B cell (primary cell): ENCODE results near the gene PIK3R2.

Experiments used
- EZH2 ChIP-seq: IDR thresholded peaks from 2 replicates; pipeline ENCODE4 v1.6.1; 2012; ENCODE audit warnings: borderline replicate concordance, low read depth, mild to moderate bottlenecking, moderate library complexity, low read length; ENCODE audit not compliant: insufficient read depth, poor library complexity, severe bottlenecking
- TF ChIP-seq, protein P1 (sequence below): fragments of 200-600 bp; IDR thresholded peaks from one replicate; pipeline ENCODE4 v1.8.0; 2022; ENCODE audit warnings: antibody characterized with exemption, mild to moderate bottlenecking

DNA sequence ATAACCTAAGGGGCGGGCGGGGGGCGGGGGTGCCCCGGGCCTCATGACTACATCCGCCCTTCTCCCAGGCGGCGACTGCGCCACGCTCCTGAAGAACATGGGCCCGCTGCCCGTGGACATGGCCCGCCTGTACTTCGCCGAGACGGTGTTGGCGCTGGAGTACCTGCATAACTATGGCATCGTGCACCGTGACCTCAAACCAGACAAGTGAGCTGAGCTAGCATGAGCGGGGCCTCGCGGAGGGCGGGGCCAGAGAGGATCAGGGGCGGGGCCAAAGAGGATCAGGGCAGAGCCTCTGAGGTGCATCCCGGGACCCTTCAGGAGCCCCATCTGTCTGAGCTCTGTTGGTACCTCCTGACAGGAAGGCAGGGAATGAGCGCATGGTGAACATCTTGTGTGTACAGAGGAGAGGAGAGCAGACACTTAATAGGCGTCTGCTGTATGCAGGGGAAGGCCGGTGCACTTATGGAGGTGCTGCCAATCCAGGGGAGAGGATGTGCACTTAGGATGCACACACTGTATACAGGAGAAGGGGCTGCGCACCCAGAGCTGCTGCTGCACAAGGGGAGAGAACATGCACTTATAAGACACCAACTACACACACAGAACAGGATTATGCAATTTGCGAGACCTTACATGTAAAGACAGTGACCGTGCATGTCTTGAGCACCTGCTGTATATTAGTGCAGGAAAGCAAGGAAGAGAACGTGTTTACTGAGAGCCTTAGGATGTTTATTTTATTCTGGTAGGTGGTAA, 20.9 kb upstream of the PIK3R2 start:
- TF ChIP-seq, protein P1, sequence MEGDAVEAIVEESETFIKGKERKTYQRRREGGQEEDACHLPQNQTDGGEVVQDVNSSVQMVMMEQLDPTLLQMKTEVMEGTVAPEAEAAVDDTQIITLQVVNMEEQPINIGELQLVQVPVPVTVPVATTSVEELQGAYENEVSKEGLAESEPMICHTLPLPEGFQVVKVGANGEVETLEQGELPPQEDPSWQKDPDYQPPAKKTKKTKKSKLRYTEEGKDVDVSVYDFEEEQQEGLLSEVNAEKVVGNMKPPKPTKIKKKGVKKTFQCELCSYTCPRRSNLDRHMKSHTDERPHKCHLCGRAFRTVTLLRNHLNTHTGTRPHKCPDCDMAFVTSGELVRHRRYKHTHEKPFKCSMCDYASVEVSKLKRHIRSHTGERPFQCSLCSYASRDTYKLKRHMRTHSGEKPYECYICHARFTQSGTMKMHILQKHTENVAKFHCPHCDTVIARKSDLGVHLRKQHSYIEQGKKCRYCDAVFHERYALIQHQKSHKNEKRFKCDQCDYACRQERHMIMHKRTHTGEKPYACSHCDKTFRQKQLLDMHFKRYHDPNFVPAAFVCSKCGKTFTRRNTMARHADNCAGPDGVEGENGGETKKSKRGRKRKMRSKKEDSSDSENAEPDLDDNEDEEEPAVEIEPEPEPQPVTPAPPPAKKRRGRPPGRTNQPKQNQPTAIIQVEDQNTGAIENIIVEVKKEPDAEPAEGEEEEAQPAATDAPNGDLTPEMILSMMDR, result no peak
- TF ChIP-seq EZH2, result no peak
